HCT116 (cell line): ENCODE data around the gene PHF3.

Experiments used
- CBX3 ChIP-seq: IDR thresholded peaks from 2 replicates; pipeline ENCODE4 v1.6.1; 2012; ENCODE audit warnings: low read depth
- CTCF ChIP-seq, 3 experiments: fragments of 200-600 bp in 1 of 3; sonication (generic) in 1 of 3; IDR thresholded peaks in 2 of 3; conservative IDR thresholded peaks in 1 of 3; 2 replicates each; pipeline ENCODE4 v1.5.1; 2012 to 2017; ENCODE audit warnings: low read depth in 2 of 3, low read length in 2 of 3, antibody characterized with exemption in 1 of 3, borderline replicate concordance in 1 of 3, control low read depth in 1 of 3, mild to moderate bottlenecking in 1 of 3, mixed read lengths in 1 of 3, mixed run types in 1 of 3, moderate library complexity in 1 of 3; ENCODE audit not compliant: insufficient read depth in 1 of 3
- EZH2 ChIP-seq: fragments of 200-600 bp; sonication (generic); IDR thresholded peaks from 2 replicates; pipeline ENCODE4 v1.6.1; 2017; ENCODE audit warnings: antibody characterized with exemption, mixed run types
- EZH2phosphoT487 ChIP-seq: fragments of 200-600 bp; IDR thresholded peaks from 2 replicates; pipeline ENCODE4 v1.6.1; 2018; ENCODE audit warnings: antibody characterized with exemption, borderline replicate concordance
- POLR2A ChIP-seq: IDR thresholded peaks from 2 replicates; pipeline ENCODE4 v1.7.0; 2011; ENCODE audit warnings: borderline replicate concordance; ENCODE audit not compliant: insufficient read depth, insufficient read length; ENCODE audit errors: extremely low read depth
- RAD21 ChIP-seq: IDR thresholded peaks from 2 replicates; pipeline ENCODE4 v1.6.1; 2012; ENCODE audit warnings: low read depth, mild to moderate bottlenecking
- SP1 ChIP-seq: IDR thresholded peaks from 2 replicates; pipeline ENCODE4 v1.6.1; 2012; ENCODE audit warnings: low read depth
- TCF7L2 ChIP-seq: IDR thresholded peaks from 2 replicates; pipeline ENCODE4 v1.7.0; 2011; ENCODE audit warnings: borderline replicate concordance, inconsistent platforms; ENCODE audit not compliant: insufficient read depth, insufficient read length; ENCODE audit errors: extremely low read depth
- YY1 ChIP-seq: IDR thresholded peaks from 2 replicates; pipeline ENCODE4 v1.6.1; 2011; ENCODE audit warnings: low read length, low read depth, moderate library complexity, mild to moderate bottlenecking; ENCODE audit not compliant: insufficient replicate concordance; ENCODE audit errors: extremely low read depth
- ZBTB33 ChIP-seq: IDR thresholded peaks from 2 replicates; pipeline ENCODE4 v1.6.1; 2011; ENCODE audit warnings: mild to moderate bottlenecking, low read length, moderate library complexity; ENCODE audit not compliant: insufficient replicate concordance; ENCODE audit errors: extremely low read depth
- ZFX ChIP-seq: fragments of 450-650 bp; IDR thresholded peaks from 2 replicates; pipeline ENCODE4 v1.6.1; 2017

- TF ChIP-seq POLR2A (no peak), CTCF (IDR thresholded peaks at IDR 0.05 in 2 of 3, conservative IDR thresholded peaks at IDR 0.05 in 1 of 3; ENCODE audit: borderline replicate concordance in 1 of 3, insufficient read depth in 1 of 3, low read depth in 2 of 3, low read length in 2 of 3) (no peak), RAD21 (no peak), YY1 (no peak), TCF7L2 (no peak), EZH2 (no peak), ZFX (no peak), EZH2phosphoT487 (no peak), SP1 (no peak), ZBTB33 (no peak), CBX3 (no peak)
Measured at GRCh38 chr6:63677282-63677681, 41.7 kb downstream of the PHF3 start.
